ENCODE data around the gene EFCAB9. TPM values are rescaled to one million over a fixed set of nuclear protein-coding genes. Genes with fewer than 3 reads are reported as not detected.

Gene EFCAB9
- total and polyA plus RNA-seq, 2 donors from 2014 or later: not detected

DNA sequence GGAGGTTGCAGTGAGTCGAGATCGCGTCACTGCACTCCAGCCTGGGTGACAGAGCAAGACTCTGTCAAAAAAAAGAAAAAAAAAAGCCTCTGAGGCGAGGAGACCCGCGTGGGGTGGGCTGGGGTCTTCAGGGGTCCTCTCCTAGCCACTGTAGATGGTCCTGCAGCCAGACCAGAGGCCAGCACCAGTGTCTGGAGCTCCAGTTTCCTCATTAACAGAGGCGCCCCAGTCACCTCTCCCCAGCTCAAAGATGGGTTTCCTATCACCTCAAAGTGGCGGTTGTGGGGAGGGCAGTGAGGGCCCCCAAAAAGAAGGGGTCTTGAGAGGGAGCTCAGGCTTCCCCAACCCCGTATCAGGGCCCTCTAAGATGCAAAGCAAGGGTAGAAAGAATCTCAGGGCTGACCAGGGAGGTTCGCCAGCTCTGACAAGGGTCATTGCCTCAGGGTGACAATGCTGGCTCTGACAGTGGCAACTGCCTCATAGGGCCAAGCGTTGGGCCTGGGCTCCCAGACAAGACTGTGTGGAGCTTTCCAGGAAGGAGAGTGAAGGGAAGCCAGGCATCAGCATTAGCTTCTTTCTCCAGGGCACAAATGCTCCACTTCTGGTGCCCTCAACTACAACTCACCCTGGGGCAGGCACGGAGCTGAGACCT lies 20.9 kb upstream of the EFCAB9 start:
- FAIRE-seq: no peak
- no peaks in the 10 kb centered on the region for H3K36me3 ChIP-seq (ENCODE audit: control insufficient read depth in 2 of 3, insufficient read depth in 3 of 3, low read length in 3 of 3)
- no peak overlapping the region for H3K9ac ChIP-seq (ENCODE audit: low read length in 3 of 3)
- H3K4me1 ChIP-seq (ENCODE audit: control insufficient read depth in 2 of 3, insufficient read depth in 2 of 3, low read depth in 1 of 3, low read length in 3 of 3): peaks cover 0 to 7% (median 6%) of the 10 kb centered on the region in 3 donors
- no peak overlapping the region for H3K27ac ChIP-seq (ENCODE audit: low read depth in 2 of 2, low read length in 2 of 2)
- H3K27me3 ChIP-seq (ENCODE audit: control insufficient read depth, insufficient read depth, low read length): no peaks in the 10 kb centered on the region
- no peak overlapping the region for H3K4me3 ChIP-seq (ENCODE audit: low read length in 3 of 3)
- no peaks in the 10 kb centered on the region for H3K9me3 ChIP-seq (ENCODE audit: control insufficient read depth in 2 of 3, insufficient read depth in 1 of 3, low read length in 3 of 3)
- intact Hi-C loops (cut with DNase I): no loop called here
- TF ChIP-seq, protein P1, sequence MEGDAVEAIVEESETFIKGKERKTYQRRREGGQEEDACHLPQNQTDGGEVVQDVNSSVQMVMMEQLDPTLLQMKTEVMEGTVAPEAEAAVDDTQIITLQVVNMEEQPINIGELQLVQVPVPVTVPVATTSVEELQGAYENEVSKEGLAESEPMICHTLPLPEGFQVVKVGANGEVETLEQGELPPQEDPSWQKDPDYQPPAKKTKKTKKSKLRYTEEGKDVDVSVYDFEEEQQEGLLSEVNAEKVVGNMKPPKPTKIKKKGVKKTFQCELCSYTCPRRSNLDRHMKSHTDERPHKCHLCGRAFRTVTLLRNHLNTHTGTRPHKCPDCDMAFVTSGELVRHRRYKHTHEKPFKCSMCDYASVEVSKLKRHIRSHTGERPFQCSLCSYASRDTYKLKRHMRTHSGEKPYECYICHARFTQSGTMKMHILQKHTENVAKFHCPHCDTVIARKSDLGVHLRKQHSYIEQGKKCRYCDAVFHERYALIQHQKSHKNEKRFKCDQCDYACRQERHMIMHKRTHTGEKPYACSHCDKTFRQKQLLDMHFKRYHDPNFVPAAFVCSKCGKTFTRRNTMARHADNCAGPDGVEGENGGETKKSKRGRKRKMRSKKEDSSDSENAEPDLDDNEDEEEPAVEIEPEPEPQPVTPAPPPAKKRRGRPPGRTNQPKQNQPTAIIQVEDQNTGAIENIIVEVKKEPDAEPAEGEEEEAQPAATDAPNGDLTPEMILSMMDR (IDR thresholded peaks at IDR 0.05; ENCODE audit: borderline replicate concordance, extremely low read depth, insufficient read depth): no peak
- no peak for DNase-seq

DNA sequence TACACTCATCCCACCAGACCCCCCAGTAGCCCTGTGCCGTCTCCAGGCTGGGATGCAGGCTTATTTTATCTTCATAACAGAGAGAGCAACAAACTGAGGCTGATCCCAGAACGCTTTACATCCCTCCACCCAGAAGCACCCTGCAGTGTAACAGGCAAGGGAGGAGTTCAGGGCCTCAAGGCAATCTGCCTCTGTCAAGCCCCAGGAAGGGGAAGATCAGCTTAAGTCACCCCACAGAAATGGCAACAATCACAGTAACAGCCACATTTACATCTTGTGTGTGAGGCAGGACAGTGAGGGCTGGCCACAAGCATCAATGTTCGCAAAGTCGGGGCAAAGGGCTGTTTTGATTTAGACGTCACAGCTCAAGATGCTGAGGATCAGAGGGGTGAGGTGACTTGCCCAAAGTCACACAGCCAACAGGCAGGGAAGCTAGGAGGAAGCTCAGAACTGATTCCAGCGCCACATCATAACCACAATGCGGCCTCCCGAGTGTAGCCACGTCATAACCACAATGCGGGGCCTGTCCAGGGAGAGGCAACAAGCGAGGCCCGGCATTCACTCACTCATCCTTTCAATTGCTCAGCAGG lies 20.3 kb upstream of the EFCAB9 start:
- no peak for FAIRE-seq
- Histone ChIP-seq H3K27me3 (ENCODE audit: control insufficient read depth, insufficient read depth, low read length) (no peaks in the 10 kb centered on the region), H3K27ac (ENCODE audit: low read depth in 2 of 2, low read length in 2 of 2) (no peak overlapping the region), H3K9ac (ENCODE audit: low read length in 3 of 3) (no peak overlapping the region), H3K4me1 (ENCODE audit: control insufficient read depth in 2 of 3, insufficient read depth in 2 of 3, low read depth in 1 of 3, low read length in 3 of 3) (peaks cover 0 to 8% (median 6%) of the 10 kb centered on the region in 3 donors), H3K9me3 (ENCODE audit: control insufficient read depth in 2 of 3, insufficient read depth in 1 of 3, low read length in 3 of 3) (no peaks in the 10 kb centered on the region), H3K36me3 (ENCODE audit: control insufficient read depth in 2 of 3, insufficient read depth in 3 of 3, low read length in 3 of 3) (no peaks in the 10 kb centered on the region), H3K4me3 (ENCODE audit: low read length in 3 of 3) (no peak overlapping the region)
- TF ChIP-seq, protein P1 (IDR thresholded peaks at IDR 0.05; ENCODE audit: borderline replicate concordance, extremely low read depth, insufficient read depth): no peak
- no peak for DNase-seq
- intact Hi-C loops (cut with DNase I): no loop called here

DNA sequence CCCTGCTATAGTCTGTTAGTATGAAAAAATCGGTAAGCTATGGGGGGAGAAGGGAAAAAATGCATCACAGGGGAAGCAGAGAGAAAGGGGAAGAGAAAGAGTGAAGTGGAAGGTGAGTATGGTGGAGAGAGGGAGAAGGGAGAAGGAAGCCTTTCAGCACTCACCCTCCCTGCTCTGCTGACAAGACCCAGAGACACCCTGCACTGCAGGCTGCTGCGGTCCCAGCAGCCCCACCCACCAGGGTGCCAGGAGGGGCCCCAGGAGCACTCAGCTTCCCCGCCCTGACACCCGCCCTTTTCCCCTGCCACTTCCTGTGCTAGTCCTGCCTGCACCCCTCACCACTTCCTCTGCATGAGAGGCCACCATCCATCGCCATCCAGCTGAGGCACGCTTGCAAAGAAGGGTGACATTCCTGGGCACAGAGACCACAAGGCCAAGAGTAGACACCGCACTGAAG lies 18.7 kb upstream of the EFCAB9 start:
- no peaks in the 10 kb centered on the region for H3K36me3 ChIP-seq (ENCODE audit: control insufficient read depth in 2 of 3, insufficient read depth in 3 of 3, low read length in 3 of 3)
- no peaks in the 10 kb centered on the region for H3K27me3 ChIP-seq (ENCODE audit: control insufficient read depth, insufficient read depth, low read length)
- DNase-seq (peak in 1 of 5 donors; percentile 88), FAIRE-seq (no peak)
- H3K9me3 ChIP-seq (ENCODE audit: control insufficient read depth in 2 of 3, insufficient read depth in 1 of 3, low read length in 3 of 3): no peaks in the 10 kb centered on the region
- no peak overlapping the region for H3K27ac ChIP-seq (ENCODE audit: low read depth in 2 of 2, low read length in 2 of 2)
- intact Hi-C loops (cut with DNase I): no loop called here
- TF ChIP-seq, protein P1 (IDR thresholded peaks at IDR 0.05; ENCODE audit: borderline replicate concordance, extremely low read depth, insufficient read depth): no peak
- no peak overlapping the region for H3K4me3 ChIP-seq (ENCODE audit: low read length in 3 of 3)
- H3K4me1 ChIP-seq (ENCODE audit: control insufficient read depth in 2 of 3, insufficient read depth in 2 of 3, low read depth in 1 of 3, low read length in 3 of 3): peaks cover 0 to 17% (median 6%) of the 10 kb centered on the region in 3 donors
- no peak overlapping the region for H3K9ac ChIP-seq (ENCODE audit: low read length in 3 of 3)

All from kidney (tissue), 14 donors.